Caco-2 (cell line): ENCODE measurements around the gene LEAP2. TPM values are rescaled to one million over a fixed set of nuclear protein-coding genes. Genes with fewer than 3 reads are reported as not detected.
A peak's percentile ranks its signal among the peaks of the same experiment; 100 is the strongest.

Source experiments
- Bru-seq: library from RNA; stranded (reverse); fragments of 400-500 nt; gene quantifications from one replicate; lab custom pipeline; 2021; lab: Mats Ljungman, UMichigan
- BruChase-seq, 2 experiments: library from RNA; stranded (reverse); fragments of 400-500 nt; gene quantifications; one replicate each; lab custom pipeline; 2021; lab: Mats Ljungman, UMichigan
- BruUV-seq: library from RNA; stranded (reverse); fragments of 400-500 nt; replicated peaks from 2 replicates; lab custom pipeline; 2021; lab: Mats Ljungman, UMichigan
- CTCF ChIA-PET: fragments of 300-600 bp; sonication (Branson Sonifier 250); formaldehyde crosslinking; loops from one replicate; lab custom pipeline; 2022; ENCODE audit warnings: antibody characterized with exemption; lab: Charles Lee
- POLR2A ChIA-PET: fragments of 300-600 bp; sonication (Branson Sonifier 250); formaldehyde crosslinking; loops from one replicate; lab custom pipeline; 2022; ENCODE audit warnings: antibody characterized with exemption; lab: Charles Lee
- DNase-seq, 2 experiments: peaks; one replicate each; pipeline versions ENCODE4 v3.0.0 to v3.0.0-alpha.2; 2020 to 2022
- H3K27me3 ChIP-seq: replicated peaks from 2 replicates; pipeline ENCODE4 v1.6.0; 2011; ENCODE audit warnings: low read length; ENCODE audit not compliant: control insufficient read depth, insufficient read depth
- H3K36me3 ChIP-seq: 2 replicates; pipeline ENCODE4 v1.5.1; 2011; ENCODE audit warnings: low read length; ENCODE audit not compliant: control insufficient read depth, insufficient read depth
- H3K4me1 ChIP-seq: fragments of 250-450 bp; sonication (Bioruptor Pico); 2 replicates; pipeline ENCODE4 v1.5.1; 2020; ENCODE audit warnings: mild to moderate bottlenecking
- H3K4me3 ChIP-seq: 2 replicates; pipeline ENCODE4 v1.5.1; 2011; ENCODE audit warnings: low read depth, mild to moderate bottlenecking, control low read depth, low read length
- H3K9me3 ChIP-seq: fragments of 250-450 bp; sonication (Bioruptor Pico); 2 replicates; pipeline ENCODE4 v1.5.1; 2020; ENCODE audit warnings: mild to moderate bottlenecking, moderate library complexity
- H3K27ac Mint-ChIP-seq: one replicate; pipeline ENCODE4 v1.8.0; 2022; ENCODE audit warnings: mixed read lengths; ENCODE audit not compliant: unreplicated experiment
- H3K27me3 Mint-ChIP-seq: one replicate; pipeline ENCODE4 v1.8.0; 2022; ENCODE audit warnings: mixed read lengths; ENCODE audit not compliant: insufficient read depth, unreplicated experiment
- H3K36me3 Mint-ChIP-seq: one replicate; pipeline ENCODE4 v1.8.0; 2022; ENCODE audit warnings: mild to moderate bottlenecking, mixed read lengths; ENCODE audit not compliant: insufficient read depth, unreplicated experiment
- H3K4me1 Mint-ChIP-seq: one replicate; pipeline ENCODE4 v1.8.0; 2022; ENCODE audit warnings: low read depth, mixed read lengths; ENCODE audit not compliant: unreplicated experiment
- H3K4me3 Mint-ChIP-seq: one replicate; pipeline ENCODE4 v1.8.0; 2022; ENCODE audit warnings: mild to moderate bottlenecking, moderate library complexity, mixed read lengths; ENCODE audit not compliant: unreplicated experiment
- H3K9me3 Mint-ChIP-seq: one replicate; pipeline ENCODE4 v1.8.0; 2022; ENCODE audit warnings: mixed read lengths; ENCODE audit not compliant: unreplicated experiment
- intact Hi-C: fragments of 100-400 bp; cut with micrococcal nuclease; formaldehyde crosslinking; loops from one replicate; pipeline ENCODE4 v1.10.0; 2022; ENCODE audit not compliant: unreplicated experiment
- long read RNA-seq: library from polyadenylated mRNA; stranded (forward); transcript quantifications from one replicate; pipeline ENCODE4 v2.0.0, GENCODE V29; 2022
- total RNA-seq: library from RNA; stranded (reverse); gene quantifications from 2 replicates; pipeline ENCODE4 v1.2.3, GENCODE V29; 2022
- TF ChIP-seq, protein P1 (sequence below), 2 experiments: fragments of 200-600 bp in 1 of 2; IDR thresholded peaks; 1 replicate in 1 of 2; 2 replicates in 1 of 2; pipeline versions ENCODE4 v1.5.1 to v1.8.0; 2011 to 2022; ENCODE audit warnings: antibody characterized with exemption in 1 of 2, control low read depth in 1 of 2, inconsistent platforms in 1 of 2, low read depth in 1 of 2, low read length in 1 of 2, mild to moderate bottlenecking in 1 of 2, moderate library complexity in 1 of 2; ENCODE audit not compliant: insufficient read depth in 1 of 2, severe bottlenecking in 1 of 2, unreplicated experiment in 1 of 2

Gene LEAP2, protein sequence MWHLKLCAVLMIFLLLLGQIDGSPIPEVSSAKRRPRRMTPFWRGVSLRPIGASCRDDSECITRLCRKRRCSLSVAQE
- total RNA-seq (1.1 and 4.1 TPM in 2 replicates), Bru-seq, nascent RNA (percentile 53 among the genes with signal in this experiment), BruChase-seq, experiment 1, labeled RNA remaining after a 2-hour chase (percentile 58 among the genes with signal in this experiment), BruChase-seq, experiment 2, labeled RNA remaining after a 6-hour chase (percentile 53 among the genes with signal in this experiment)
- long read RNA-seq, partial matches to known transcripts, result 0 of 10 reads
- long read RNA-seq, other reads (novel, unspliced or antisense), result 8 of 10 reads

DNA sequence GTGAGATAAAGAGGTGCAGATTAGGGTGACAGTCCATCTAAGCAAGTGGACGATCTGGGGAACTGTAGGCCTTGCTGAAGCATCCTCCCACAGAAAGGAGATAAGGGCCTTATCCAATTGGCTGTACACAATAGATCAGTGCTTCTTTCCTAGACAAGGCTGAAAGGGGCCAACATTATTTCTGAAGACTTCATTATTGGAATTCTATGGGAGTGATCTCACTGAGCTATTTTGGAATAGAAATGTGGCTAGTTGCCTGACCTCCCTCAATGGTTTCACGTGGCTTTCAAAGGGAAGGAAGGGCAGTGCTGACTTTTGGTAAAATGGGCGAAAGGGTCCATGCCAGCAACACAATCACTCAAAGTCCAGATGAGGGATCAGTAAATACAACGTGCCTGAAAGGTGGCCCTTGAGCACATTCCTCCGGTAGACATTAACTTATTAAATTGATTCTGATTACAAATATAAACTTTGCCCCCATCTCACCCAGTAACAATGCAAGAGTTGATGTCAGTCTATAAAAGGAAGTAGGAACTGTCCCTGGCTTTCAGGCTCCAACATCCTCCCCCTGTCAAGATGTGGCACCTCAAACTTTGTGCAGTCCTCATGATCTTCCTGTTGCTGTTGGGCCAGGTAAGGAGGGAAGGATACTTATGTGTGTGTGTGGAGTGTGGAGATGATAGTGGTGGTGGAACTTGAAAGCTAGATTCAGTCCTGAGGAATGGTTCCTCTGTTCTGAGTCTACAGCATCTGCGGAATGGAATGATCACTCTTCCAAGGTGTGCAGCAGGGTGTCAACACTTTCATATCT is at the start of gene LEAP2:
Gene LEAP2, plus strand, starts transcription at position 550 of the 811 bp plus-strand sequence. Its CDS starts 27 bp downstream, at position 577.
- Mint-ChIP-seq H3K27me3 (no peaks in the 10 kb centered on the region), H3K4me1 (peaks cover 26% of the 10 kb centered on the region), H3K27ac (peak within 1 kb of the TSS; percentile 45), H3K4me3 (peak within 1 kb of the TSS; percentile 47), H3K36me3 (peaks cover 77% of the 10 kb centered on the region), H3K9me3 (no peaks in the 10 kb centered on the region)
- Histone ChIP-seq H3K4me1 (peaks cover 43% of the 10 kb centered on the region), H3K9me3 (no peaks in the 10 kb centered on the region), H3K27me3 (no peaks in the 10 kb centered on the region), H3K36me3 (peaks cover 11% of the 10 kb centered on the region), H3K4me3 (no peak within 1 kb of the TSS)
- intact Hi-C loops, result loop anchor here (1.0 kb wide), 1 partner anchor 10 kb away; no protein-coding TSS in a partner anchor
- peak; percentile 60 to 70 for DNase-seq
- CTCF ChIA-PET, result no interaction called here
- POLR2A ChIA-PET, result no interaction called here
- no TSS peak for BruUV-seq
- TF ChIP-seq, protein P1, sequence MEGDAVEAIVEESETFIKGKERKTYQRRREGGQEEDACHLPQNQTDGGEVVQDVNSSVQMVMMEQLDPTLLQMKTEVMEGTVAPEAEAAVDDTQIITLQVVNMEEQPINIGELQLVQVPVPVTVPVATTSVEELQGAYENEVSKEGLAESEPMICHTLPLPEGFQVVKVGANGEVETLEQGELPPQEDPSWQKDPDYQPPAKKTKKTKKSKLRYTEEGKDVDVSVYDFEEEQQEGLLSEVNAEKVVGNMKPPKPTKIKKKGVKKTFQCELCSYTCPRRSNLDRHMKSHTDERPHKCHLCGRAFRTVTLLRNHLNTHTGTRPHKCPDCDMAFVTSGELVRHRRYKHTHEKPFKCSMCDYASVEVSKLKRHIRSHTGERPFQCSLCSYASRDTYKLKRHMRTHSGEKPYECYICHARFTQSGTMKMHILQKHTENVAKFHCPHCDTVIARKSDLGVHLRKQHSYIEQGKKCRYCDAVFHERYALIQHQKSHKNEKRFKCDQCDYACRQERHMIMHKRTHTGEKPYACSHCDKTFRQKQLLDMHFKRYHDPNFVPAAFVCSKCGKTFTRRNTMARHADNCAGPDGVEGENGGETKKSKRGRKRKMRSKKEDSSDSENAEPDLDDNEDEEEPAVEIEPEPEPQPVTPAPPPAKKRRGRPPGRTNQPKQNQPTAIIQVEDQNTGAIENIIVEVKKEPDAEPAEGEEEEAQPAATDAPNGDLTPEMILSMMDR (IDR thresholded peaks at IDR 0.05; ENCODE audit: insufficient read depth in 1 of 2, low read depth in 1 of 2, low read length in 1 of 2, severe bottlenecking in 1 of 2, unreplicated experiment in 1 of 2), result no peak

DNA sequence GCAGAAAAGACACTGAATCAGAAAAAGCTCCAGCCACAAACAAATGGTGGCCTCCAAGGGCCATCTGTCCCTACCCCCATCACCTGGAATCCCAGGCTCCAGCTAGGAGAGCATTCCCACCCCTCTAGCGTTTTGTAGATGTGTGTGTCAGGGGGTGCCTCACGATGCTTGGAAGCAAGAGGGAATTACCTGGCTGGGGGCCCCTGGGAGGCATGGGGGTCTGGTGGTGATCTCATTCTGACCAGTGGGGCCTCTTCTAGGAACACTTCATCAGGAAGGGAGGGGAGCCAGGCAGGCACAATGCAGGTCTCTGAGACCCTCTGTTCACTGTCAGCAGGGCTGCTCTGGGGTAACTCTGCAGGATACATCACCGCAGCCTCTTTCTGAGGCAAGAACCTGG is 49.0 kb upstream of the LEAP2 start:
- intact Hi-C loops, result loop anchor here (5.0 kb wide), 1 partner anchor 162 kb away; no protein-coding TSS in a partner anchor
- Histone ChIP-seq H3K36me3 (no peaks in the 10 kb centered on the region; the same call in 1 of the 2 replicates), H3K9me3 (no peaks in the 10 kb centered on the region), H3K4me3 (no peak overlapping the region), H3K27me3 (no peaks in the 10 kb centered on the region), H3K4me1 (peaks cover 2% of the 10 kb centered on the region; the same call in 1 of the 2 replicates)
- Mint-ChIP-seq H3K36me3 (no peaks in the 10 kb centered on the region), H3K4me3 (no peak overlapping the region), H3K9me3 (no peaks in the 10 kb centered on the region), H3K4me1 (no peaks in the 10 kb centered on the region), H3K27ac (no peak overlapping the region), H3K27me3 (no peaks in the 10 kb centered on the region)
- no peak for DNase-seq
- POLR2A ChIA-PET, result no interaction called here
- CTCF ChIA-PET, result no interaction called here
- TF ChIP-seq, protein P1 (IDR thresholded peaks at IDR 0.05; ENCODE audit: insufficient read depth in 1 of 2, low read depth in 1 of 2, low read length in 1 of 2, severe bottlenecking in 1 of 2, unreplicated experiment in 1 of 2), result no peak
- BruUV-seq, result no TSS peak
